ENCODE measurements around the gene PBRM1.

DNA sequence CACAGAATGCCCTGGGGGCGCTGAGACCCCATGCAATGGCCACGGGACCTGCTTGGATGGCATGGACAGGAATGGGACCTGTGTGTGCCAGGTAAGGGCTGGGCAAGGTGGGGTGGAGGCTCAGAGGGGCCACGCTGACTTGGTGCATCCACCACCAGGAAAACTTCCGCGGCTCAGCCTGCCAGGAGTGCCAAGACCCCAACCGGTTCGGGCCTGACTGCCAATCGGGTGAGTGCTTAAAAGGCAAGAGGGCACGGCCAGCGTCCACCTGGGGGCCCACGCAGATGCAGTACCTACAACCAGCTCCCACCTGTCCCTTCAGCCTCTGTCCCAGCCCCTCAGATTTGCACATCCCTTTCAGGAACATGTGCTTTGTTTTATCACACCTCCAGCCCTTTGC lies 183.7 kb downstream of the PBRM1 start:
- TF ChIP-seq TAF1 (IDR thresholded peaks at IDR 0.05; ENCODE audit: borderline replicate concordance, low read depth, low read length) (no peak), POLR2AphosphoS5 (IDR thresholded peaks at IDR 0.05; ENCODE audit: low read depth, low read length) (no peak), POLR2A (IDR thresholded peaks at IDR 0.05; ENCODE audit: low read depth, low read length) (no peak)
